GM12873 (cell line): ENCODE data around the gene OR52E6.

ENCODE experiments used
- CTCF ChIP-seq: IDR thresholded peaks from 2 replicates; pipeline ENCODE4 v1.5.1; 2012; ENCODE audit warnings: low read depth, mild to moderate bottlenecking, moderate library complexity, low read length, control low read depth; ENCODE audit not compliant: insufficient read depth; ENCODE audit errors: missing control alignments

Gene OR52E6

GRCh38 chr11:5831196-5831829 lies 10.4 kb downstream of the OR52E6 start:
- no peak for TF ChIP-seq CTCF

DNA sequence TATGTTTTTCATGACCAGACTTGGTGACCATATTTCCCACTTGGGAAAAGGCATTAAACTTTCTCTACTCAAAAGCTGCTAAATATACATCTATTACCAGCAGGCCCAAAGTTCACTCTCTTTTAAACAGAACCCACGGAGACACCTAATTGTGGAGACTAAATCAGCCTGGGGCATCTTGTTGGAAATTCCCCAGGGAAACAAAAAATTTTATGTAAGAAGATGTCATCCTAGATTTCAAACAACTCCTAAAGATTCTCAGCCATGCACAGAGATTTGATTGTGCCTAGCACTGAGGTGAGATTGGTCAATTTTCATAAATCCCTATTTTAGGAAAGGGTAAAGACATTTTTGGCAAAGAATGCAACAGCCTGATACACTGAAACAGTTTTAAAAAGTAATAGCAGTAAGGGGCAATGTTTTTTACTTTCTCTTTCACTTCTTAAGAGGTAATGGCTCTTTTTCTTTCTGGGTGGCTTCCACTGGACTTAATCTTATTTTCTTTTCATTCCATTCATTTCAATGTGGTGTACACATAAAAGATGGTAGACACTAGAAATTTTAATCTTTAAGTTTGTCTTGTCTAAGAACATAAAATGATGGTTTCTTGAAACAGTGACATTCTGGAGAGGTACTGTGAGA lies 23.3 kb downstream of the OR52E6 start:
- TF ChIP-seq CTCF = no peak

GRCh38 chr11:5815534-5815933 lies 26.2 kb downstream of the OR52E6 start:
- TF ChIP-seq CTCF = no peak

- no peak for TF ChIP-seq CTCF
These were observed 31.5 kb downstream of the OR52E6 start for GRCh38 chr11:5809905-5810795.

DNA sequence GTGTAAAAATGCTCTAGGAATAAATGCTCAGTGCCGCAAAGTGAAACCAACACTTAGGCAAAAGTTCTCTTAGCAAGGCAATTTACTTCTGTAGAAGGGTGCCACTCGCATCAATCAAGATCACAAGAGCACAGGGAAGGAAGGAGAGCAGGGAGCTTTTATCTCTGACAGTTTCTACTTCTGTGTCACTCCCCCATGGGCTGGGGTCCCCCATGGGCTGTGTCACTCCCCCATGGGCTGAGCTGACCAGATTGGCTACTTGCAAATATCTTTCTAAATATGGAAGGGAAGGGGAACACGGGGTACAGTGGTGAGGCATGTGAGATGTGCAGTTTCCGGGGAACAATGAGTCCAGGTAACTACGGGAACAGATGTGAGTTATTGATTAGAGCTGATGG lies 32.6 kb downstream of the OR52E6 start:
- TF ChIP-seq CTCF = no peak

DNA sequence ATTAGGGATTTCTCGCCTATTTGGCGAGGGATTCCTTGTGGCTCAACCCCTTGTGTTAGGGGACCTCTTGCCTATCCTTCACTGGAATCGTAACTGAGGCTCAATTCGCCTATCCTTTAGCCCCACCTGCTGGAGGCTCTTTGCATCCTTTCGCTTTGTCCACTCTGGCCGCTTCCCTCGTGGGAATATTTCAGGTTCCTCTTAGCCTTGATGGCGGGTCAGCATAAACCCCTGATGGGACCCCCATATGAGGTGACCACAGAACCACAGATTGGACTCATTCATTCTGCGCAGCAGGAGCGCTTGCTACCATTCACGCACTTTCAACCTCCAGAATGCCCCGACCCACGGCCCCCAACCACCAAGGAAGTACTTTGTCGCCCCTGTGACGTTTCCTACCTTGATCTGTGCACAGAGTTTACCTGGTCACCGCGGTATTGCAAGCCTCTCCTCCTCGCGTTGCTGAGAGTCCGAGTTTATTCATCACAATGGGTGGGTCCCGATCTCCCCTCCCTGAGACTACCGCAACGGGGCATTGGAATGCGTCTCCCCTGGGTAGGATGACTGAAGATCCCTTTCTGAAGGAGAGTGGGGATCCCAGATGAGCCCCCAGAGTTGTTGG lies 33.1 kb downstream of the OR52E6 start, which contains the start of gene OR52N2:
Gene OR52N2, plus strand, starts transcription at position 425 of the 622 bp plus-strand sequence. CDS start 11,412 bp downstream, outside the sequence.
- peak; percentile 84 for TF ChIP-seq CTCF
